GM13976 (cell line): ENCODE data around the gene SERTAD4.

ENCODE experiments used
- DNase-seq: peaks from one replicate; pipeline ENCODE4 v3.0.0; 2012; ENCODE audit warnings: low spot score
- CTCF ChIP-seq: IDR thresholded peaks from 2 replicates; pipeline ENCODE4 v1.5.1; 2012; ENCODE audit warnings: borderline replicate concordance, mild to moderate bottlenecking; ENCODE audit not compliant: insufficient read depth; ENCODE audit errors: extremely low read depth, missing control alignments, control extremely low read depth
- in situ Hi-C: fragments of 300-500 bp; cut with MboI; formaldehyde crosslinking; loops from one replicate; pipeline ENCODE4 v1.12.0; 2022; ENCODE audit warnings: low sequenced_read_pairs, mixed read lengths, inconsistent platforms; ENCODE audit not compliant: unreplicated experiment

Gene SERTAD4

DNA sequence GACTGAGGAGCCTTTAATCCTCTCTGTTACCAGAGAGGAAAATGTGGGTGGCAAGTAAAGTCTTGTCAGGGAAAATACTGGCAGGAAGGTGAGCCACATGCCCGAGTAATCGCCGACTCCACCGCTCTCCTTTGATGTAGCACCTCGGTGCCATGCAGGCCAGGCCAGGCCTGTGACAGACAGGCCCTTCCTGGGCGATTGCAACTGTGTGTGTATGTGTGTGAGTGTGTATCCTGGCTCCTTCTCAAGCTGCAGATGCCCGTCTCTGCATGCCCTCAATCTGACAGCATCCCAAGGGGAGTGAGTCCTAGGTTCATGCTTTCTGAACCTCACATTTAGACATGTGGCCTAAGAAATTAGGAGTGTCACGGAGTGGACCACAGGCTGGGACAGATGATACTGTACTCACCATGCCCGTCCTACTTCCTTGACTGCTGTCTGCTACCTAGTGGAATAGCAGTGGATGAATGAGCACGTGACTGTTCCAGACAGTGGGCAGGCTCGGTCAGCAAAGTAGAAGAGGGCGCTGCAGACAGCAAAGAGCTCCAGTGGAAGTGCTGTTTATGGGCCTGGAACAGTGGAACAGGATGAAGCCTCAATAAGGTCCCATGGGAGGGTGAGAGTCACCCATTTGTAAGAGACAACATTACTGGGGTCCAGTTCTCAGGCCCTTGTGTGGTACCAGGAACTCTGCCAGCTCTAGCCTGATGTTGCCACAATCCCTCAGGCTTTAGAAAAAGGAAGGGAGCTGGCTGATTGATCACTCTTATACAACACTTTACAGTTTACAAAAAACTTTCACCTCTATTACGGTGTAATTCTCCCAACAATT, 25.3 kb downstream of the SERTAD4 start:
- no peak for DNase-seq

GRCh38 chr1:210259561-210259960, 27.0 kb downstream of the SERTAD4 start:
- no peak for TF ChIP-seq CTCF
- DNase-seq: no peak
- in situ Hi-C loops: no loop called here

More for the DNA sequence above, 25.3 kb downstream of the SERTAD4 start:
- no peak for TF ChIP-seq CTCF
- in situ Hi-C loops: no loop called here

- no peak for TF ChIP-seq CTCF
- DNase-seq: no peak
Measured at GRCh38 chr1:210260096-210260495, 27.5 kb downstream of the SERTAD4 start.

GRCh38 chr1:210262167-210262896, 29.7 kb downstream of the SERTAD4 start:
- no peak for TF ChIP-seq CTCF
- DNase-seq: no peak
- in situ Hi-C loops: no loop called here

More at GRCh38 chr1:210260096-210260495, 27.5 kb downstream of the SERTAD4 start:
- in situ Hi-C loops: no loop called here

GRCh38 chr1:210262897-210263272, 30.3 kb downstream of the SERTAD4 start:
- no peak for TF ChIP-seq CTCF
- in situ Hi-C loops: no loop called here
- DNase-seq: no peak

DNA sequence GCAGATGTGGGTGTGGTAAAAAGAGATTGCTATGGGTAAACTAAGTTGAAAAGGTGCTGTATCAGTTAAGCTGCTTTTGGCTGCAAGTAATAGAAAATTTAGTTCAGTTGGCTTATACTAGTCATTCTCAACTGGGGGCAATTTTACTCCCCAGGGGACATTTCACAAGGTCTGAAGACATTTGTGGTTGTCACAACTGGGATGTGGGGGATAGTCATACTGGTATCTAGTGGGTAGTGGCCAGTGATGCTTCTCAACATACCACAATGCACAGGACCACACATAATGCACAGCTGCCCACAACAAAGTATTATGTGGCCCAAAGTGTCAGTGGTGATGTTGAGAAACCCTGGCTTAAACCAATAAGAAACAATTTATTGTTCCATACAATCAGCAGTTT, 31.4 kb downstream of the SERTAD4 start:
- TF ChIP-seq CTCF: no peak
- no peak for DNase-seq
- in situ Hi-C loops: no loop called here
